ENCODE results near the gene ZDHHC7.

GRCh38 chr16:84924331-84925091 is 86.8 kb downstream of the ZDHHC7 start:
- TF ChIP-seq CTCF (conservative IDR thresholded peaks at IDR 0.05 in 1 of 2, IDR thresholded peaks at IDR 0.05 in 1 of 2; ENCODE audit: extremely low read depth in 1 of 2, insufficient read depth in 1 of 2, low read depth in 1 of 2, low read length in 2 of 2) (no peak), EZH2 (IDR thresholded peaks at IDR 0.05; ENCODE audit: borderline replicate concordance, low read length) (no peak)
